Transverse colon (tissue), 3 donors: Measurements from ENCODE around the gene RCSD1.

Experiments
- CTCF ChIP-seq, 5 experiments: fragments of 200-600 bp in 3 of 5; fragments of 450-650 bp in 2 of 5; sonication (generic) in 3 of 5; IDR thresholded peaks; 1 replicate in 2 of 5; 2 replicates in 3 of 5; pipeline ENCODE4 v1.5.1; 2016 to 2017; ENCODE audit warnings: antibody characterized with exemption in 5 of 5, inconsistent platforms in 3 of 5, mild to moderate bottlenecking in 2 of 5, moderate library complexity in 1 of 5
- EP300 ChIP-seq: sonication (generic); formaldehyde crosslinking; IDR thresholded peaks from one replicate; pipeline ENCODE4 v1.6.1; 2017; ENCODE audit warnings: antibody characterized with exemption, low read depth
- POLR2A ChIP-seq: fragments of 450-650 bp; IDR thresholded peaks from one replicate; pipeline ENCODE4 v1.6.1; 2016; ENCODE audit warnings: antibody characterized with exemption, mild to moderate bottlenecking, moderate library complexity

GRCh38 chr1:167602840-167603239 is 27.2 kb upstream of the RCSD1 start:
- TF ChIP-seq CTCF (IDR thresholded peaks at IDR 0.05) (no peak), POLR2A (no peak), EP300 (no peak)
